HepG2 (cell line): ENCODE results near the gene GPATCH8. TPM values are rescaled to one million over a fixed set of nuclear protein-coding genes. Genes with fewer than 3 reads are reported as not detected.

ENCODE experiments used
- ATAC-seq: fragments of 200-7000 bp; cut with Tn5 transposase; 3 replicates; pipeline ENCODE4 v1.9.1; 2020; ENCODE audit warnings: mild to moderate bottlenecking, moderate library complexity
- Bru-seq: library from RNA; stranded (reverse); fragments of 400-500 nt; gene quantifications from one replicate; lab custom pipeline; 2021; lab: Mats Ljungman, UMichigan
- BruChase-seq, 2 experiments: library from RNA; stranded (reverse); fragments of 400-500 nt; gene quantifications; one replicate each; lab custom pipeline; 2021; lab: Mats Ljungman, UMichigan
- BruUV-seq: library from RNA; stranded (reverse); fragments of 400-500 nt; replicated peaks from 2 replicates; lab custom pipeline; 2021; lab: Mats Ljungman, UMichigan
- CTCF ChIA-PET: fragments of 300-600 bp; formaldehyde crosslinking; extraction: SDS; loops from one replicate; lab custom pipeline; 2021; ENCODE audit warnings: low total read pairs, inconsistent platforms, low intra/inter-chr PET ratio; lab: Yijun Ruan, JAX
- POLR2A ChIA-PET: fragments of 350-600 bp; sonication (Branson Sonifier 250); formaldehyde crosslinking; loops from one replicate; lab custom pipeline; 2020; ENCODE audit warnings: antibody characterized with exemption, inconsistent platforms; lab: Yijun Ruan, JAX
- DNase-seq: peaks from one replicate; pipeline ENCODE4 v3.0.0-alpha.2; 2015; ENCODE audit warnings: low spot score
- FAIRE-seq: peaks from 3 replicates; lab custom pipeline; 2011; peaks lifted over from hg19 to GRCh38; lab: Jason Lieb, UNC
- H2AFZ ChIP-seq: one replicate; pipeline ENCODE4 v1.6.1; 2011; ENCODE audit warnings: low read length, inconsistent platforms
- H3K27ac ChIP-seq: fragments of 300-600 bp; 3 replicates; pipeline ENCODE4 v1.8.0; 2011; ENCODE audit warnings: mixed run types, mild to moderate bottlenecking, mixed read lengths, low read length, inconsistent platforms; ENCODE audit not compliant: insufficient read depth; ENCODE audit errors: extremely low read length
- H3K27me3 ChIP-seq, 2 experiments: fragments of 200-600 bp in 1 of 2; 2 replicates in 1 of 2; 3 replicates in 1 of 2; pipeline versions ENCODE4 v1.6.0 to v1.8.0; 2011; ENCODE audit warnings: low read length in 2 of 2, mild to moderate bottlenecking in 2 of 2, moderate library complexity in 2 of 2, inconsistent platforms in 1 of 2; ENCODE audit not compliant: insufficient read depth in 2 of 2, control insufficient read depth in 1 of 2
- H3K36me3 ChIP-seq, 2 experiments: fragments of 200-600 bp in 1 of 2; replicated peaks in 1 of 2; 2 replicates in 1 of 2; 3 replicates in 1 of 2; pipeline versions ENCODE4 v1.5.1 to v1.8.0; 2011; ENCODE audit warnings: low read length in 2 of 2, inconsistent platforms in 1 of 2; ENCODE audit not compliant: insufficient read depth in 2 of 2, control insufficient read depth in 1 of 2
- H3K4me1 ChIP-seq: 2 replicates; pipeline ENCODE4 v1.5.1; 2012; ENCODE audit warnings: low read length, inconsistent platforms; ENCODE audit not compliant: insufficient read depth
- H3K4me2 ChIP-seq: 2 replicates; pipeline ENCODE4 v1.6.0; 2011; ENCODE audit warnings: low read depth, low read length, inconsistent platforms
- H3K4me3 ChIP-seq, 3 experiments: fragments of 200-600 bp in 1 of 3; sonication (generic), shearing (Covaris generic) in 1 of 3; replicated peaks in 1 of 3; 2 replicates each; pipeline ENCODE4 v1.5.1; 2011 to 2016; ENCODE audit warnings: low read length in 3 of 3, inconsistent platforms in 2 of 3, low read depth in 2 of 3, mild to moderate bottlenecking in 2 of 3, control low read depth in 1 of 3, mixed read lengths in 1 of 3; ENCODE audit not compliant: insufficient read depth in 1 of 3
- H3K79me2 ChIP-seq: one replicate; pipeline ENCODE4 v1.6.1; 2011; ENCODE audit warnings: low read length, inconsistent platforms; ENCODE audit not compliant: insufficient read depth
- H3K9ac ChIP-seq: 2 replicates; pipeline ENCODE4 v1.6.0; 2011; ENCODE audit warnings: mild to moderate bottlenecking, low read depth, low read length, inconsistent platforms; ENCODE audit not compliant: insufficient read depth
- H3K9me3 ChIP-seq: 2 replicates; pipeline ENCODE4 v1.5.1; 2012; ENCODE audit warnings: mild to moderate bottlenecking, low read length
- H4K20me1 ChIP-seq: 2 replicates; pipeline ENCODE4 v1.6.0; 2011; ENCODE audit warnings: inconsistent platforms, mild to moderate bottlenecking, low read length, moderate library complexity; ENCODE audit not compliant: insufficient read depth
- KDM5A ChIP-seq: fragments of 200-600 bp; sonication (generic); IDR thresholded peaks from 2 replicates; pipeline ENCODE4 v1.7.0; 2018; ENCODE audit warnings: antibody characterized with exemption, mild to moderate bottlenecking, low read length, borderline replicate concordance
- SP2 ChIP-seq: sonication (generic); formaldehyde crosslinking; IDR thresholded peaks from 2 replicates; pipeline ENCODE4 v1.5.1; 2020; ENCODE audit warnings: mild to moderate bottlenecking, missing genetic modification reagents
- ZNF678 ChIP-seq: sonication (generic); formaldehyde crosslinking; IDR thresholded peaks from 2 replicates; pipeline ENCODE4 v1.4.0; 2020; ENCODE audit warnings: mild to moderate bottlenecking, missing genetic modification reagents
- ZNF772 ChIP-seq: sonication (generic); formaldehyde crosslinking; IDR thresholded peaks from 2 replicates; pipeline ENCODE4 v1.5.0; 2020; ENCODE audit warnings: mild to moderate bottlenecking, missing genetic modification reagents
- WGBS: methylation state at CpG from one replicate; pipeline ENCODE4 v1.1.6; 2017; ENCODE audit warnings: low lambda C conversion rate; 5-methylcytosine and 5-hydroxymethylcytosine counted together
- in situ Hi-C: cut with HindIII; loops from 2 replicates; pipeline ENCODE4 v1.10.0; 2017; ENCODE audit warnings: low pct_unique_long_range_greater_than_20kb; ENCODE audit not compliant: extremely low pct_ligation_motif_present
- intact Hi-C: fragments of 100-400 bp; cut with micrococcal nuclease; formaldehyde crosslinking; loops from one replicate; pipeline ENCODE4 v1.10.0; 2022; ENCODE audit not compliant: unreplicated experiment
- long read RNA-seq, 2 experiments: library from RNA in 1 of 2; library from polyadenylated mRNA in 1 of 2; stranded (forward) in 1 of 2; unstranded in 1 of 2; transcript quantifications; one replicate each; pipeline ENCODE4 v2.0.0, GENCODE V29; 2019 to 2022
- polyA minus RNA-seq, 3 experiments: library from RNA; depleted of rRNA, polyadenylated mRNA; stranded (reverse); fragments of >200 nt; gene quantifications; 2 replicates each; pipeline ENCODE4 v1.2.3, GENCODE V29; 2011; ENCODE audit warnings: low replicate concordance in 1 of 3
- polyA plus RNA-seq, 8 experiments: library from polyadenylated mRNA; depleted of rRNA in 3 of 8; stranded (reverse) in 7 of 8; unstranded in 1 of 8; fragments of >200 nt; fragmentation: Illumina TruSeq in 4 of 8; extraction: Trizol in 4 of 8; gene quantifications; 2 replicates each; pipeline versions ENCODE4 v1.2.1 to v1.2.3, GENCODE V29; 2011 to 2016; ENCODE audit warnings: low read depth in 4 of 8, missing spikeins in 1 of 8, mixed read lengths in 1 of 8; ENCODE audit not compliant: insufficient read depth in 1 of 8
- total RNA-seq, 5 experiments: library from RNA; depleted of rRNA; stranded (reverse); fragments of >200 nt; fragmentation: Illumina TruSeq; extraction: Trizol; gene quantifications; 2 replicates each; pipeline ENCODE4 v1.2.3, GENCODE V29; 2016; ENCODE audit warnings: low read depth in 1 of 5
- TF ChIP-seq, protein P1 (sequence below): sonication (generic); formaldehyde crosslinking; IDR thresholded peaks from 2 replicates; pipeline ENCODE4 v1.8.1; 2022; ENCODE audit warnings: mild to moderate bottlenecking, missing genetic modification reagents
- TF ChIP-seq, protein P2 (sequence below): sonication (generic); formaldehyde crosslinking; IDR thresholded peaks from 2 replicates; pipeline ENCODE4 v1.5.0; 2020; ENCODE audit warnings: mild to moderate bottlenecking, missing genetic modification reagents, borderline replicate concordance

Gene GPATCH8
- total RNA-seq (2016; rRNA removed; fragmentation: Illumina TruSeq; extraction: Trizol) = 21.5 and 37.7 TPM in 2 replicates
- 10.8 and 13.1 TPM in 2 replicates for total RNA-seq (2016; cell fraction: cytosol; rRNA removed; fragmentation: Illumina TruSeq; extraction: Trizol; ENCODE audit: low read depth)
- total RNA-seq (2016; cell fraction: insoluble cytoplasmic fraction; rRNA removed; fragmentation: Illumina TruSeq; extraction: Trizol) = 22.3 and 35.2 TPM in 2 replicates
- 11.2 and 12.6 TPM in 2 replicates for total RNA-seq (2016; cell fraction: membrane; rRNA removed; fragmentation: Illumina TruSeq; extraction: Trizol)
- total RNA-seq (2016; cell fraction: nucleus; rRNA removed; fragmentation: Illumina TruSeq; extraction: Trizol) = 49.3 and 55.3 TPM in 2 replicates
- polyA plus RNA-seq (2011; rRNA removed) = 19.8 and 20.7 TPM in 2 replicates
- 6.0 and 7.9 TPM in 2 replicates for polyA plus RNA-seq (2011; cell fraction: cytosol; rRNA removed)
- polyA plus RNA-seq (2011; cell fraction: nucleus; rRNA removed) = 24.4 and 28.4 TPM in 2 replicates
- polyA plus RNA-seq (2012) = 21.5 and 23.5 TPM in 2 replicates
- polyA plus RNA-seq (2016; cell fraction: cytosol; fragmentation: Illumina TruSeq; extraction: Trizol; ENCODE audit: low read depth) = 0.87 and 1.2 TPM in 2 replicates
- 15.4 and 18.6 TPM in 2 replicates for polyA plus RNA-seq (2016; cell fraction: insoluble cytoplasmic fraction; fragmentation: Illumina TruSeq; extraction: Trizol; ENCODE audit: low read depth)
- polyA plus RNA-seq (2016; cell fraction: membrane; fragmentation: Illumina TruSeq; extraction: Trizol; ENCODE audit: low read depth) = 2.7 and 3.2 TPM in 2 replicates
- polyA plus RNA-seq (2016; cell fraction: nucleus; fragmentation: Illumina TruSeq; extraction: Trizol; ENCODE audit: insufficient read depth, low read depth) = 46.4 and 56.1 TPM in 2 replicates
- polyA minus RNA-seq (2011; rRNA and poly(A)+ RNA removed; ENCODE audit: low replicate concordance) = 26.0 and 26.7 TPM in 2 replicates
- polyA minus RNA-seq (2011; cell fraction: cytosol; rRNA and poly(A)+ RNA removed) = 14.5 and 16.8 TPM in 2 replicates
- polyA minus RNA-seq (2011; cell fraction: nucleus; rRNA and poly(A)+ RNA removed) = 55.7 and 58.8 TPM in 2 replicates
- Bru-seq, nascent RNA = percentile 89 among the genes with signal in this experiment
- percentile 84 among the genes with signal in this experiment for BruChase-seq, experiment 1, labeled RNA remaining after a 6-hour chase
- percentile 87 among the genes with signal in this experiment for BruChase-seq, experiment 2, labeled RNA remaining after a 2-hour chase
- long read RNA-seq, experiment 1, full-length matches to known transcripts = 20 of 34 reads
- long read RNA-seq, experiment 1, partial matches to known transcripts = 7 of 34 reads
- long read RNA-seq, experiment 1, other reads (novel, unspliced or antisense) = 7 of 34 reads
- long read RNA-seq, experiment 2, partial matches to known transcripts = 0 of 28 reads
- long read RNA-seq, experiment 2, other reads (novel, unspliced or antisense) = 28 of 28 reads

DNA sequence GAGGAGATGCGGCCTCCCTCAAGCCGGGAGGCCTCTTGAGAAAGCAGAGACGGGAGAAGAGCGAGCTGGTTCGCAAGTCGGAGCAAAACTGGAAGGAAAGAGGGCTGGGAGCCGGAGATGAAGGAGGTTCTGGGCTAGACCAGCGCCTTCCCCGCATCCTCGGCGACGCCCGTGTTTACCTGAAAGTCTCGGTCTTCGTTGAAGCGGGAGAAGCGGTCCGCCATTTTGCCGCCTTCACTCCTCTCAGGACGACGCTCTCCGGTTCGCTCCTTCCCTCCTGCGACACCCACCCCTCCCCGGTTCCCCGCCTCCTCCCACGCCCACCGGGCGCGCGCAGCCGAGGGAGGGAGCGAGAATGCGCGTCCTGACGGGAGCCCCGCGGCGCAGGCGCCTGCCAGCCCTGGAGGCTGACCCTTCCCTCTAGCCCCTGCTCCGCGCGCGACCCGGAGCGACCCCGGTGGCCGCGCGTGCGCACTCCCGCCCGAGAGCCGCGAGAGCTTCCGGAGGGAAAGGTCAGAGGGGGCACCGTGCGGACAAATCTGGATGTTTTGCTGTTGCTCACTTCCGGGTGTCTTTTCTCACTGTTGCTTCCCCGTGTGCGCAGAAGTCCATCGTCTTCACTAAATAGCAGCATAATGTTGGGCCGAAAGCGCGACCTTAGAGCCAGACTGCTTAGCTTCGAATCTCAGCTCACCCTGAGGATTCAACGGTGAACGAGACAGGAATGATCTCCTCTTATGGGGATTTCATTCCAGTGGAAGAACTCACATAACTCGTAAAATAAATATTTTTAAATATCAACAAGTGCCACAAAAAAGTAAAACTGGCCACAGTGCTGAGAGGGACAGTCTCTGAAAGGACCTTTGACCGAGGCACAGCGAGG is at the start of gene GPATCH8:
Gene GPATCH8, minus strand, starts transcription at position 260 of the 883 bp plus-strand sequence. Its CDS starts 36 bp downstream, at position 224.
- Histone ChIP-seq H3K36me3 (no peaks in the 10 kb centered on the region), H3K4me2 (peak within 1 kb of the TSS; percentile 99), H3K9ac (peak within 1 kb of the TSS; percentile 98), H4K20me1 (peaks cover 27% of the 10 kb centered on the region; the same call in 1 of the 2 replicates), H3K9me3 (no peaks in the 10 kb centered on the region), H3K4me1 (peaks cover 65% of the 10 kb centered on the region), H2AFZ (no peak within 1 kb of the TSS), H3K27ac (peak within 1 kb of the TSS; percentile 93), H3K79me2 (peaks cover 47% of the 10 kb centered on the region), H3K27me3 (no peaks in the 10 kb centered on the region; a peak in 1 of 5 replicates), H3K4me3 (peak within 1 kb of the TSS; percentile 70 to 88 (median 85))
- intact Hi-C loops (loop anchor here (5.0 kb wide), 2 partner anchors 36 to 56 kb away; no protein-coding TSS in a partner anchor), in situ Hi-C loops (no loop called here)
- DNase-seq (peak; percentile 97), ATAC-seq (peak; percentile 93), FAIRE-seq (peak; percentile 86)
- WGBS = 1% methylated on average over 49 of the region's 71 CpGs
- no TSS peak for BruUV-seq
- ChIA-PET POLR2A (interaction anchor here (0.7 to 2.9 kb wide), 19 partner anchors 9 to 282 kb away, joined by 3 to 12 read pairs (median 4); partner anchors contain the start of gene DBF4B), CTCF (no interaction called here)
- TF ChIP-seq ZNF772 (CRISPR knock-in tag) = peak; percentile 97
- TF ChIP-seq ZNF678 (CRISPR knock-in tag) = no peak; the same call in 1 of the 2 replicates
- TF ChIP-seq, protein P1, sequence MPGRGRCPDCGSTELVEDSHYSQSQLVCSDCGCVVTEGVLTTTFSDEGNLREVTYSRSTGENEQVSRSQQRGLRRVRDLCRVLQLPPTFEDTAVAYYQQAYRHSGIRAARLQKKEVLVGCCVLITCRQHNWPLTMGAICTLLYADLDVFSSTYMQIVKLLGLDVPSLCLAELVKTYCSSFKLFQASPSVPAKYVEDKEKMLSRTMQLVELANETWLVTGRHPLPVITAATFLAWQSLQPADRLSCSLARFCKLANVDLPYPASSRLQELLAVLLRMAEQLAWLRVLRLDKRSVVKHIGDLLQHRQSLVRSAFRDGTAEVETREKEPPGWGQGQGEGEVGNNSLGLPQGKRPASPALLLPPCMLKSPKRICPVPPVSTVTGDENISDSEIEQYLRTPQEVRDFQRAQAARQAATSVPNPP (CRISPR knock-in tag) = peak; percentile 88; the same call in 1 of the 2 replicates
- peak; percentile 45; the same call in 1 of the 2 replicates for TF ChIP-seq KDM5A
- TF ChIP-seq, protein P2, sequence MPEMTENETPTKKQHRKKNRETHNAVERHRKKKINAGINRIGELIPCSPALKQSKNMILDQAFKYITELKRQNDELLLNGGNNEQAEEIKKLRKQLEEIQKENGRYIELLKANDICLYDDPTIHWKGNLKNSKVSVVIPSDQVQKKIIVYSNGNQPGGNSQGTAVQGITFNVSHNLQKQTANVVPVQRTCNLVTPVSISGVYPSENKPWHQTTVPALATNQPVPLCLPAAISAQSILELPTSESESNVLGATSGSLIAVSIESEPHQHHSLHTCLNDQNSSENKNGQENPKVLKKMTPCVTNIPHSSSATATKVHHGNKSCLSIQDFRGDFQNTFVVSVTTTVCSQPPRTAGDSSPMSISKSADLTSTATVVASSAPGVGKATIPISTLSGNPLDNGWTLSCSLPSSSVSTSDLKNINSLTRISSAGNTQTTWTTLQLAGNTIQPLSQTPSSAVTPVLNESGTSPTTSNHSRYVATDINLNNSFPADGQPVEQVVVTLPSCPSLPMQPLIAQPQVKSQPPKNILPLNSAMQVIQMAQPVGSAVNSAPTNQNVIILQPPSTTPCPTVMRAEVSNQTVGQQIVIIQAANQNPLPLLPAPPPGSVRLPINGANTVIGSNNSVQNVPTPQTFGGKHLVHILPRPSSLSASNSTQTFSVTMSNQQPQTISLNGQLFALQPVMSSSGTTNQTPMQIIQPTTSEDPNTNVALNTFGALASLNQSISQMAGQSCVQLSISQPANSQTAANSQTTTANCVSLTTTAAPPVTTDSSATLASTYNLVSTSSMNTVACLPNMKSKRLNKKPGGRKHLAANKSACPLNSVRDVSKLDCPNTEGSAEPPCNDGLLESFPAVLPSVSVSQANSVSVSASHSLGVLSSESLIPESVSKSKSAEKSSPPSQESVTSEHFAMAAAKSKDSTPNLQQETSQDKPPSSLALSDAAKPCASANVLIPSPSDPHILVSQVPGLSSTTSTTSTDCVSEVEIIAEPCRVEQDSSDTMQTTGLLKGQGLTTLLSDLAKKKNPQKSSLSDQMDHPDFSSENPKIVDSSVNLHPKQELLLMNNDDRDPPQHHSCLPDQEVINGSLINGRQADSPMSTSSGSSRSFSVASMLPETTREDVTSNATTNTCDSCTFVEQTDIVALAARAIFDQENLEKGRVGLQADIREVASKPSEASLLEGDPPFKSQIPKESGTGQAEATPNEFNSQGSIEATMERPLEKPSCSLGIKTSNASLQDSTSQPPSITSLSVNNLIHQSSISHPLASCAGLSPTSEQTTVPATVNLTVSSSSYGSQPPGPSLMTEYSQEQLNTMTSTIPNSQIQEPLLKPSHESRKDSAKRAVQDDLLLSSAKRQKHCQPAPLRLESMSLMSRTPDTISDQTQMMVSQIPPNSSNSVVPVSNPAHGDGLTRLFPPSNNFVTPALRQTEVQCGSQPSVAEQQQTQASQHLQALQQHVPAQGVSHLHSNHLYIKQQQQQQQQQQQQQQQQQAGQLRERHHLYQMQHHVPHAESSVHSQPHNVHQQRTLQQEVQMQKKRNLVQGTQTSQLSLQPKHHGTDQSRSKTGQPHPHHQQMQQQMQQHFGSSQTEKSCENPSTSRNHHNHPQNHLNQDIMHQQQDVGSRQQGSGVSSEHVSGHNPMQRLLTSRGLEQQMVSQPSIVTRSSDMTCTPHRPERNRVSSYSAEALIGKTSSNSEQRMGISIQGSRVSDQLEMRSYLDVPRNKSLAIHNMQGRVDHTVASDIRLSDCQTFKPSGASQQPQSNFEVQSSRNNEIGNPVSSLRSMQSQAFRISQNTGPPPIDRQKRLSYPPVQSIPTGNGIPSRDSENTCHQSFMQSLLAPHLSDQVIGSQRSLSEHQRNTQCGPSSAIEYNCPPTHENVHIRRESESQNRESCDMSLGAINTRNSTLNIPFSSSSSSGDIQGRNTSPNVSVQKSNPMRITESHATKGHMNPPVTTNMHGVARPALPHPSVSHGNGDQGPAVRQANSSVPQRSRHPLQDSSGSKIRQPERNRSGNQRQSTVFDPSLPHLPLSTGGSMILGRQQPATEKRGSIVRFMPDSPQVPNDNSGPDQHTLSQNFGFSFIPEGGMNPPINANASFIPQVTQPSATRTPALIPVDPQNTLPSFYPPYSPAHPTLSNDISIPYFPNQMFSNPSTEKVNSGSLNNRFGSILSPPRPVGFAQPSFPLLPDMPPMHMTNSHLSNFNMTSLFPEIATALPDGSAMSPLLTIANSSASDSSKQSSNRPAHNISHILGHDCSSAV (CRISPR knock-in tag) = no peak; the same call in 1 of the 2 replicates
- TF ChIP-seq SP2 = peak; percentile 62
